Measurements from ENCODE around the gene MCOLN1.

- TF ChIP-seq POLR2A (IDR thresholded peaks at IDR 0.05; ENCODE audit: low read length), result no peak
- TF ChIP-seq GATA1 (IDR thresholded peaks at IDR 0.05; ENCODE audit: low read depth, low read length), result no peak
Measured at GRCh38 chr19:7534531-7535046, 12.2 kb downstream of the MCOLN1 start.
